HepG2 (cell line): Measurements from ENCODE around the gene PARN. TPM values are rescaled to one million over a fixed set of nuclear protein-coding genes. Genes with fewer than 3 reads are reported as not detected.

Source experiments
- BHLHE40 ChIP-seq: IDR thresholded peaks from 2 replicates; pipeline ENCODE4 v1.6.1; 2011; ENCODE audit warnings: low read length, improper control_type of control experiment
- DPF2 ChIP-seq: sonication (generic); formaldehyde crosslinking; IDR thresholded peaks from 2 replicates; pipeline ENCODE4 v1.4.0; 2020; ENCODE audit warnings: mild to moderate bottlenecking, low read depth, missing genetic modification reagents, borderline replicate concordance
- ELF1 ChIP-seq: sonication (generic); formaldehyde crosslinking; IDR thresholded peaks from 2 replicates; pipeline ENCODE4 v1.4.0; 2020; ENCODE audit warnings: missing genetic modification reagents
- FOXA3 ChIP-seq: IDR thresholded peaks from 2 replicates; pipeline ENCODE4 v1.6.1; 2016; ENCODE audit warnings: missing genetic modification reagents, missing compliant biosample characterization
- FOXK1 ChIP-seq: sonication (generic); formaldehyde crosslinking; IDR thresholded peaks from 2 replicates; pipeline ENCODE4 v1.4.0; 2020; ENCODE audit warnings: low read depth, missing genetic modification reagents, borderline replicate concordance
- HOXA7 ChIP-seq: sonication (generic); formaldehyde crosslinking; IDR thresholded peaks from 2 replicates; pipeline ENCODE4 v1.8.1; 2022; ENCODE audit warnings: mild to moderate bottlenecking, missing genetic modification reagents, moderate library complexity
- HOXA9 ChIP-seq: sonication (generic); formaldehyde crosslinking; IDR thresholded peaks from 2 replicates; pipeline ENCODE4 v1.8.1; 2022; ENCODE audit warnings: missing genetic modification reagents, mild to moderate bottlenecking, moderate library complexity, borderline replicate concordance
- IKZF1 ChIP-seq: fragments of 450-650 bp; IDR thresholded peaks from 2 replicates; pipeline ENCODE4 v1.7.1; 2016
- MED1 ChIP-seq: sonication (generic); formaldehyde crosslinking; IDR thresholded peaks from 2 replicates; pipeline ENCODE4 v1.4.0; 2020; ENCODE audit warnings: missing genetic modification reagents
- MIXL1 ChIP-seq: IDR thresholded peaks from 2 replicates; pipeline ENCODE4 v1.6.1; 2016
- MYNN ChIP-seq: sonication (generic); formaldehyde crosslinking; IDR thresholded peaks from 2 replicates; pipeline ENCODE4 v1.4.0; 2020; ENCODE audit warnings: mild to moderate bottlenecking, low read depth, missing genetic modification reagents
- RAD21 ChIP-seq: fragments of 450-650 bp; formaldehyde crosslinking; IDR thresholded peaks from 2 replicates; pipeline ENCODE4 v1.5.0; 2020; ENCODE audit warnings: mild to moderate bottlenecking
- REL ChIP-seq: sonication (generic); formaldehyde crosslinking; conservative IDR thresholded peaks from 2 replicates; pipeline ENCODE4 v1.8.0; 2022; ENCODE audit warnings: mild to moderate bottlenecking, missing genetic modification reagents, moderate library complexity
- TARDBP ChIP-seq: sonication (generic); formaldehyde crosslinking; IDR thresholded peaks from 2 replicates; pipeline ENCODE4 v1.8.0; 2022; ENCODE audit warnings: mild to moderate bottlenecking, missing genetic modification reagents
- TCF7 ChIP-seq: sonication (generic); IDR thresholded peaks from 2 replicates; pipeline ENCODE4 v1.6.1; 2016; ENCODE audit warnings: antibody characterized with exemption, low read depth
- ZMYM2 ChIP-seq: sonication (generic); formaldehyde crosslinking; IDR thresholded peaks from 2 replicates; pipeline ENCODE4 v1.8.0; 2022; ENCODE audit warnings: mild to moderate bottlenecking, missing genetic modification reagents
- ZNF101 ChIP-seq: sonication (generic); formaldehyde crosslinking; IDR thresholded peaks from 2 replicates; pipeline ENCODE4 v1.4.0; 2020; ENCODE audit warnings: mild to moderate bottlenecking, low read depth, missing genetic modification reagents, borderline replicate concordance
- ZNF329 ChIP-seq: sonication (generic); formaldehyde crosslinking; IDR thresholded peaks from 2 replicates; pipeline ENCODE4 v1.9.0; 2021; ENCODE audit warnings: low read depth, mild to moderate bottlenecking, missing genetic modification reagents
- ZNF557 ChIP-seq: sonication (generic); formaldehyde crosslinking; IDR thresholded peaks from 2 replicates; pipeline ENCODE4 v1.4.0; 2020; ENCODE audit warnings: missing genetic modification reagents
- ZNF574 ChIP-seq: sonication (generic); formaldehyde crosslinking; IDR thresholded peaks from 2 replicates; pipeline ENCODE4 v1.4.0; 2020; ENCODE audit warnings: missing genetic modification reagents
- polyA plus RNA-seq, 8 experiments: library from polyadenylated mRNA; depleted of rRNA in 3 of 8; stranded (reverse) in 7 of 8; unstranded in 1 of 8; fragments of >200 nt; fragmentation: Illumina TruSeq in 4 of 8; extraction: Trizol in 4 of 8; gene quantifications; 2 replicates each; pipeline versions ENCODE4 v1.2.1 to v1.2.3, GENCODE V29; 2011 to 2016; ENCODE audit warnings: low read depth in 4 of 8, missing spikeins in 1 of 8, mixed read lengths in 1 of 8; ENCODE audit not compliant: insufficient read depth in 1 of 8
- total RNA-seq, 5 experiments: library from RNA; depleted of rRNA; stranded (reverse); fragments of >200 nt; fragmentation: Illumina TruSeq; extraction: Trizol; gene quantifications; 2 replicates each; pipeline ENCODE4 v1.2.3, GENCODE V29; 2016; ENCODE audit warnings: low read depth in 1 of 5
- TF ChIP-seq, protein P1 (sequence below): sonication (generic); formaldehyde crosslinking; conservative IDR thresholded peaks from 2 replicates; pipeline ENCODE4 v1.8.0; 2022; ENCODE audit warnings: missing genetic modification reagents
- TF ChIP-seq, protein P2 (sequence below), 2 experiments: sonication (generic) in 1 of 2; formaldehyde crosslinking in 1 of 2; IDR thresholded peaks; 2 replicates each; pipeline versions ENCODE4 v1.4.0 to v1.6.1; 2018 to 2020; ENCODE audit warnings: missing genetic modification reagents in 2 of 2, borderline replicate concordance in 1 of 2, low read depth in 1 of 2, mild to moderate bottlenecking in 1 of 2, missing biosample characterization in 1 of 2

Gene PARN
- total and polyA plus RNA-seq, 2 of the 13 experiments (the other 11 are each of a cell fraction or from before 2014, with no cell fraction given): 13.3 to 47.6 TPM

DNA sequence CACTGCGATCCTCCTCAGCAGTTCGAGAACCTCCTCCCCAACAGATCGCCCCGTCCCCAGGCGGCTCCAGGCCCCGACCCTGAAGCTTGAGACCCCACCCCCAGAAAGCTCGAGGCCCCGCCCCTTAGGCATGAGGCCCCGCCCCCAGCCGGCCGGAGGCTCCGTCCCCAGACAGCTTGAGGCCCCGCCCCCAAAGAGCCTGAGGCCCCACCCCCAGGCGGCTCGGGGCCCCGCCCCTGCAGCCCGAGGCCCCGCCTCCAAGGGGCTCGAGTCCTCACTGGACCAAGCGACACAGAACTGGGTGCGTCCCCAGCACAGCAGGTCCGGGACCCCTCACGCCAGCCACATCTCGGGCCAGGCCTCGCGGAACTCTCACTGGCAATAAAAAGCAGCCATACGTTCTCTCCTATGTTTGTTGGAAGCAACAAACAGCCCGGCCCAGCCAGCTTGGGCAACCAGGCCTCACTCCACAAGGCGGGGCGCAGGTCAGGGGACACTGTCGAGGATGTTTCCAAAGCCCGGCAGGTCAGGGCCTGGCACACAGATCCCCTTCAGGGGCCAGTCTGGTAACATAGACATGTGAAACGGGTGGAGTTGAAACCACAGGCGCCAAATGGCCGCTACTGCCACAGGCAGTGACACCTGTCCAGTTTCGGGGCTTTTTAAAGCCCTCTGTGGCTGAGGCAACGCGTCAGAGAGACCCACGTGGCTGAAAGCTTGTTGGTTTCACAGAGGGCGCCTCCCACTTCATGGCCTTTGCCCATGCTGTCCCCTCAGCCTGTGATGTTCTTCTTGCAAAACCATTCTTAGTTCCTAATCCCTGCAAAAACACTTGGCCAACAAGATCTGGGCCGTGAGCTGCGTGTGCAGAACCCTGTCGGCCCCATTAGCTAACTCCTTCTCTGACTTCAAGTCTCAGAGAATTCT, 224.2 kb downstream of the PARN start (continued):
- TF ChIP-seq FOXA3 (no peak; the same call in 1 of the 2 replicates), ZNF101 (CRISPR knock-in tag) (no peak), TARDBP (CRISPR knock-in tag) (peak; percentile 65; the same call in 1 of the 2 replicates), ELF1 (CRISPR knock-in tag) (no peak), IKZF1 (no peak), FOXK1 (CRISPR knock-in tag) (0 out of 2 replicates have a peak, but pooled peaks have one; percentile 26), DPF2 (no peak), TCF7 (peak; percentile 6; the same call in 1 of the 2 replicates), ZNF329 (CRISPR knock-in tag) (peak; percentile 79; the same call in 1 of the 2 replicates), HOXA9 (no peak), ZNF557 (CRISPR knock-in tag) (0 out of 2 replicates have a peak, but pooled peaks have one; percentile 57), HOXA7 (no peak), MED1 (CRISPR knock-in tag) (peak; percentile 70), ZNF574 (peak; percentile 67), RAD21 (CRISPR knock-in tag) (peak; percentile 59), REL (CRISPR knock-in tag) (no peak; the same call in 1 of the 2 replicates), MYNN (0 out of 2 replicates have a peak, but pooled peaks have one; percentile 66), MIXL1 (CRISPR knock-in tag) (peak; percentile 12; the same call in 1 of the 2 replicates), BHLHE40 (no peak), ZMYM2 (CRISPR knock-in tag) (no peak; the same call in 1 of the 2 replicates)
- TF ChIP-seq, protein P1, sequence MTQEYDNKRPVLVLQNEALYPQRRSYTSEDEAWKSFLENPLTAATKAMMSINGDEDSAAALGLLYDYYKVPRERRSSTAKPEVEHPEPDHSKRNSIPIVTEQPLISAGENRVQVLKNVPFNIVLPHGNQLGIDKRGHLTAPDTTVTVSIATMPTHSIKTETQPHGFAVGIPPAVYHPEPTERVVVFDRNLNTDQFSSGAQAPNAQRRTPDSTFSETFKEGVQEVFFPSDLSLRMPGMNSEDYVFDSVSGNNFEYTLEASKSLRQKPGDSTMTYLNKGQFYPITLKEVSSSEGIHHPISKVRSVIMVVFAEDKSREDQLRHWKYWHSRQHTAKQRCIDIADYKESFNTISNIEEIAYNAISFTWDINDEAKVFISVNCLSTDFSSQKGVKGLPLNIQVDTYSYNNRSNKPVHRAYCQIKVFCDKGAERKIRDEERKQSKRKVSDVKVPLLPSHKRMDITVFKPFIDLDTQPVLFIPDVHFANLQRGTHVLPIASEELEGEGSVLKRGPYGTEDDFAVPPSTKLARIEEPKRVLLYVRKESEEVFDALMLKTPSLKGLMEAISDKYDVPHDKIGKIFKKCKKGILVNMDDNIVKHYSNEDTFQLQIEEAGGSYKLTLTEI: no peak
- TF ChIP-seq, protein P2, sequence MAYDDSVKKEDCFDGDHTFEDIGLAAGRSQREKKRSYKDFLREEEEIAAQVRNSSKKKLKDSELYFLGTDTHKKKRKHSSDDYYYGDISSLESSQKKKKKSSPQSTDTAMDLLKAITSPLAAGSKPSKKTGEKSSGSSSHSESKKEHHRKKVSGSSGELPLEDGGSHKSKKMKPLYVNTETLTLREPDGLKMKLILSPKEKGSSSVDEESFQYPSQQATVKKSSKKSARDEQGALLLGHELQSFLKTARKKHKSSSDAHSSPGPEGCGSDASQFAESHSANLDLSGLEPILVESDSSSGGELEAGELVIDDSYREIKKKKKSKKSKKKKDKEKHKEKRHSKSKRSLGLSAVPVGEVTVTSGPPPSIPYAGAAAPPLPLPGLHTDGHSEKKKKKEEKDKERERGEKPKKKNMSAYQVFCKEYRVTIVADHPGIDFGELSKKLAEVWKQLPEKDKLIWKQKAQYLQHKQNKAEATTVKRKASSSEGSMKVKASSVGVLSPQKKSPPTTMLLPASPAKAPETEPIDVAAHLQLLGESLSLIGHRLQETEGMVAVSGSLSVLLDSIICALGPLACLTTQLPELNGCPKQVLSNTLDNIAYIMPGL (CRISPR knock-in tag; IDR thresholded peaks at IDR 0.05; ENCODE audit: borderline replicate concordance in 1 of 2, low read depth in 1 of 2): peak in 1 of 2 experiments; percentile 73; a peak in 2 of 4 replicates
